Ishikawa (cell line): ENCODE measurements around the gene BMP2K.
A peak's percentile ranks its signal among the peaks of the same experiment; 100 is the strongest.

ENCODE experiments used
- CEBPB ChIP-seq: IDR thresholded peaks from 2 replicates; pipeline ENCODE4 v1.6.1; 2012
- CREB1 ChIP-seq: IDR thresholded peaks from 2 replicates; pipeline ENCODE4 v1.6.1; 2012; ENCODE audit warnings: low read depth
- EGR1 ChIP-seq: IDR thresholded peaks from 2 replicates; pipeline ENCODE4 v1.6.1; 2012
- EP300 ChIP-seq: IDR thresholded peaks from 2 replicates; pipeline ENCODE4 v1.6.1; 2012; ENCODE audit warnings: borderline replicate concordance
- FOXM1 ChIP-seq: IDR thresholded peaks from 2 replicates; pipeline ENCODE4 v1.6.1; 2012; ENCODE audit warnings: low read depth, borderline replicate concordance
- MAX ChIP-seq: IDR thresholded peaks from 2 replicates; pipeline ENCODE4 v1.6.1; 2012
- NFIC ChIP-seq: IDR thresholded peaks from 2 replicates; pipeline ENCODE4 v1.6.1; 2012
- RAD21 ChIP-seq: IDR thresholded peaks from 2 replicates; pipeline ENCODE4 v1.6.1; 2012; ENCODE audit warnings: low read depth
- TAF1 ChIP-seq: IDR thresholded peaks from 2 replicates; pipeline ENCODE4 v1.6.1; 2012; ENCODE audit warnings: low read depth, mild to moderate bottlenecking
- TCF12 ChIP-seq: IDR thresholded peaks from 2 replicates; pipeline ENCODE4 v1.6.1; 2012; ENCODE audit warnings: low read depth
- TEAD4 ChIP-seq: IDR thresholded peaks from 2 replicates; pipeline ENCODE4 v1.6.1; 2012
- USF1 ChIP-seq: IDR thresholded peaks from 2 replicates; pipeline ENCODE4 v1.6.1; 2012
- YY1 ChIP-seq: IDR thresholded peaks from 2 replicates; pipeline ENCODE4 v1.6.1; 2012; ENCODE audit warnings: low read depth
- ZBTB7A ChIP-seq: IDR thresholded peaks from 2 replicates; pipeline ENCODE4 v1.6.1; 2012; ENCODE audit warnings: low read depth
- TF ChIP-seq, protein P1 (sequence below): IDR thresholded peaks from 2 replicates; pipeline ENCODE4 v1.6.1; 2012; ENCODE audit warnings: low read depth, mild to moderate bottlenecking

Gene BMP2K

GRCh38 chr4:78870056-78870455 is 93.9 kb downstream of the BMP2K start:
- TF ChIP-seq TCF12, result no peak

GRCh38 chr4:78876568-78877320 is 100.6 kb downstream of the BMP2K start:
- TF ChIP-seq RAD21, result no peak
- TF ChIP-seq, protein P1, sequence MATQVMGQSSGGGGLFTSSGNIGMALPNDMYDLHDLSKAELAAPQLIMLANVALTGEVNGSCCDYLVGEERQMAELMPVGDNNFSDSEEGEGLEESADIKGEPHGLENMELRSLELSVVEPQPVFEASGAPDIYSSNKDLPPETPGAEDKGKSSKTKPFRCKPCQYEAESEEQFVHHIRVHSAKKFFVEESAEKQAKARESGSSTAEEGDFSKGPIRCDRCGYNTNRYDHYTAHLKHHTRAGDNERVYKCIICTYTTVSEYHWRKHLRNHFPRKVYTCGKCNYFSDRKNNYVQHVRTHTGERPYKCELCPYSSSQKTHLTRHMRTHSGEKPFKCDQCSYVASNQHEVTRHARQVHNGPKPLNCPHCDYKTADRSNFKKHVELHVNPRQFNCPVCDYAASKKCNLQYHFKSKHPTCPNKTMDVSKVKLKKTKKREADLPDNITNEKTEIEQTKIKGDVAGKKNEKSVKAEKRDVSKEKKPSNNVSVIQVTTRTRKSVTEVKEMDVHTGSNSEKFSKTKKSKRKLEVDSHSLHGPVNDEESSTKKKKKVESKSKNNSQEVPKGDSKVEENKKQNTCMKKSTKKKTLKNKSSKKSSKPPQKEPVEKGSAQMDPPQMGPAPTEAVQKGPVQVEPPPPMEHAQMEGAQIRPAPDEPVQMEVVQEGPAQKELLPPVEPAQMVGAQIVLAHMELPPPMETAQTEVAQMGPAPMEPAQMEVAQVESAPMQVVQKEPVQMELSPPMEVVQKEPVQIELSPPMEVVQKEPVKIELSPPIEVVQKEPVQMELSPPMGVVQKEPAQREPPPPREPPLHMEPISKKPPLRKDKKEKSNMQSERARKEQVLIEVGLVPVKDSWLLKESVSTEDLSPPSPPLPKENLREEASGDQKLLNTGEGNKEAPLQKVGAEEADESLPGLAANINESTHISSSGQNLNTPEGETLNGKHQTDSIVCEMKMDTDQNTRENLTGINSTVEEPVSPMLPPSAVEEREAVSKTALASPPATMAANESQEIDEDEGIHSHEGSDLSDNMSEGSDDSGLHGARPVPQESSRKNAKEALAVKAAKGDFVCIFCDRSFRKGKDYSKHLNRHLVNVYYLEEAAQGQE, result no peak
- no peak for TF ChIP-seq TEAD4
- no peak for TF ChIP-seq EP300
- no peak for TF ChIP-seq NFIC
- no peak for TF ChIP-seq EGR1
- TF ChIP-seq ZBTB7A, result no peak
- TF ChIP-seq FOXM1, result no peak
- TF ChIP-seq CEBPB, result no peak
- TF ChIP-seq YY1, result no peak
- no peak for TF ChIP-seq TCF12

DNA sequence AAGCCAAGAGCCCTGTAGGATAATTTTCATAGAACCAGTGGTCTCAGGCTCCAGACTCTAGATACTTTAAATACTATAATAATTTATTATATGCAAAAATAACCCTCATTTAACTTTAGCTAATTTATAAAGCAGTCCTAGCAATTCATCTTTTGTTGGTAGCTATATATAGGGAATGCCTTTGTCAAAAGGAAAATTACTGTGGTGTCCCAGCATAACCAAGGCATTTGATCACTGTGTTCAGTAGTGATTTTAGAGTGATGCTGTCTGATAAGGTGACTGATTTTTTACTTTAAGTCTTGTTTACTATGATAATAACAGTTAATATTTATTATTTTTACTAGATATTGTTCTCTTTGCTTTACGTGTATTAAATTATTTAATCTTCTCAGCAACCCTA is 101.9 kb downstream of the BMP2K start:
- no peak for TF ChIP-seq CEBPB
- TF ChIP-seq, protein P1, result no peak
- no peak for TF ChIP-seq EGR1
- no peak for TF ChIP-seq YY1
- no peak for TF ChIP-seq TAF1
- no peak for TF ChIP-seq TEAD4
- no peak for TF ChIP-seq MAX
- no peak for TF ChIP-seq EP300
- TF ChIP-seq NFIC, result no peak
- no peak for TF ChIP-seq RAD21
- no peak for TF ChIP-seq FOXM1
- TF ChIP-seq CREB1, result no peak
- TF ChIP-seq ZBTB7A, result no peak

- no peak for TF ChIP-seq USF1
- peak; percentile 15; the same call in 1 of the 2 replicates for TF ChIP-seq NFIC
These were observed 104.8 kb downstream of the BMP2K start for GRCh38 chr4:78880874-78881492.

DNA sequence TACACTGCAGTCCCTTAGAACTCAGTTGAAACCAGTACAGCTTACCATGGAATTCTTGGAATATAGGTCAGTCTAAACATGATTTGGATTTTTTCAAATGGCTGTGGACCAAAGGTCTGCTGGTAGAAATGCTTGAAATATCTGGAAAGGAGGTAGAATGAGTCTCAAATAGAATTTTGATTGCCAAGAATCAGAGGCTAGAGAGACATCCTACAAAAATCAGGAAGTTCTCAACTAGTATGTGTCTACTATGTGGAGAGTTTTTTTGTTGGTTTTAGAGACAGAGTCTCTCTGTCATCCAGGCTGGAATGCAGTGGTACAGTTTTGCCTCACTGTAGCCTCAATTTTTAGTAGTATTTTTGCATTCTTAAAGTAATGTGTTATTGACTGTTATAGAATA is 109.4 kb downstream of the BMP2K start:
- TF ChIP-seq USF1, result no peak
- TF ChIP-seq FOXM1, result no peak
- TF ChIP-seq MAX, result no peak
- TF ChIP-seq TCF12, result no peak
- no peak for TF ChIP-seq NFIC
- TF ChIP-seq EGR1, result no peak
- no peak for TF ChIP-seq TAF1
- no peak for TF ChIP-seq TEAD4
- TF ChIP-seq EP300, result no peak
- TF ChIP-seq, protein P1, result no peak
- no peak for TF ChIP-seq ZBTB7A
- no peak for TF ChIP-seq CREB1
- no peak for TF ChIP-seq RAD21
